Erythroblast (primary cell): ENCODE results near the gene A3GALT2.

Experiments
- DNase-seq, 2 experiments: peaks; one replicate each; lab custom pipeline; 2025; lab: John Stamatoyannopoulos, UW
- GATA1 ChIP-seq: IDR thresholded peaks from 2 replicates; pipeline ENCODE4 v1.6.1; 2011; ENCODE audit warnings: low read depth, mild to moderate bottlenecking, control low read depth, low read length, moderate library complexity
- POLR2A ChIP-seq: IDR thresholded peaks from 2 replicates; pipeline ENCODE4 v1.6.1; 2011; ENCODE audit warnings: mild to moderate bottlenecking, low read length

A3GALT2 gene

GRCh38 chr1:33332881-33333280, 12.0 kb upstream of the A3GALT2 start:
- TF ChIP-seq GATA1 (no peak), POLR2A (no peak)
- no peak for DNase-seq

GRCh38 chr1:33332357-33332789, 11.5 kb upstream of the A3GALT2 start:
- TF ChIP-seq GATA1: no peak
- TF ChIP-seq POLR2A: no peak
- no peak for DNase-seq

GRCh38 chr1:33331444-33332356, 10.8 kb upstream of the A3GALT2 start:
- no peak for DNase-seq
- TF ChIP-seq POLR2A: no peak
- TF ChIP-seq GATA1: no peak

GRCh38 chr1:33330906-33331305, 10.0 kb upstream of the A3GALT2 start:
- no peak for TF ChIP-seq POLR2A
- no peak for TF ChIP-seq GATA1
- DNase-seq: no peak

GRCh38 chr1:33330361-33330890, 9.5 kb upstream of the A3GALT2 start:
- no peak for DNase-seq
- TF ChIP-seq POLR2A: no peak
- no peak for TF ChIP-seq GATA1

GRCh38 chr1:33329600-33330305, 8.9 kb upstream of the A3GALT2 start:
- DNase-seq: no peak
- TF ChIP-seq POLR2A (no peak), GATA1 (no peak)

GRCh38 chr1:33328817-33329216, 7.9 kb upstream of the A3GALT2 start:
- TF ChIP-seq POLR2A: no peak
- no peak for TF ChIP-seq GATA1
- no peak for DNase-seq

GRCh38 chr1:33327587-33328325, 6.9 kb upstream of the A3GALT2 start:
- DNase-seq: no peak
- TF ChIP-seq GATA1 (no peak), POLR2A (no peak)

- TF ChIP-seq GATA1 (no peak), POLR2A (no peak)
- DNase-seq: no peak
Observed at GRCh38 chr1:33326785-33327184, 5.9 kb upstream of the A3GALT2 start.

- TF ChIP-seq POLR2A (no peak), GATA1 (no peak)
- no peak for DNase-seq
Observed at GRCh38 chr1:33324677-33325575, 4.0 kb upstream of the A3GALT2 start.

- TF ChIP-seq GATA1 (no peak), POLR2A (no peak)
- DNase-seq: no peak
Observed at GRCh38 chr1:33323663-33324477, 3.0 kb upstream of the A3GALT2 start.
